ENCODE measurements around the gene KIAA0753. TPM values are rescaled to one million over a fixed set of nuclear protein-coding genes. Genes with fewer than 3 reads are reported as not detected.
A peak's percentile ranks its signal among the peaks of the same experiment; 100 is the strongest.
"Not testable (repeated sequence)": the region's sequence is repeated elsewhere in the genome, so short reads cannot be mapped to it uniquely, and the experiment has no call there.

Gene KIAA0753
- total RNA-seq, 2 donors from 2014 or later, result 37.2 to 50.1 TPM

- peaks cover 74% of the 10 kb centered on the region for H3K27me3 Mint-ChIP-seq (ENCODE audit: insufficient read depth)
- no peaks in the 10 kb centered on the region for H3K9me3 Mint-ChIP-seq
- peak overlapping the region; percentile 63 for H3K4me3 Mint-ChIP-seq
- no peak for TF ChIP-seq CTCF (conservative IDR thresholded peaks at IDR 0.05)
- H3K27ac Mint-ChIP-seq, result no peak overlapping the region
- H3K36me3 Mint-ChIP-seq (ENCODE audit: low read depth), result no peaks in the 10 kb centered on the region
- WGBS, 2 experiments (ENCODE audit: insufficient coverage in 1 of 2, insufficient read length in 1 of 2), result 82 to 93% methylated on average over 9 to 18 of the region's 18 CpGs
- Histone ChIP-seq H3K4me1 (ENCODE audit: control insufficient read depth, insufficient read depth, low read length) (no peaks in the 10 kb centered on the region), H3K27me3 (ENCODE audit: control insufficient read depth, insufficient read depth, low read length, poor library complexity, severe bottlenecking) (peaks cover 55% of the 10 kb centered on the region), H3K27ac (ENCODE audit: low read depth, low read length) (no peak overlapping the region), H3K4me3 (ENCODE audit: low read length) (peak overlapping the region; percentile 74), H3K9ac (ENCODE audit: extremely low read depth, low read length, poor library complexity, severe bottlenecking) (no peak overlapping the region), H3K9me3 (ENCODE audit: control insufficient read depth, low read length) (no peaks in the 10 kb centered on the region), H3K36me3 (ENCODE audit: control insufficient read depth, insufficient read depth, low read length) (no peaks in the 10 kb centered on the region)
- peaks cover 20% of the 10 kb centered on the region for H3K4me1 Mint-ChIP-seq
- no peak for DNase-seq
These were observed 17.2 kb upstream of the KIAA0753 start for GRCh38 chr17:6657633-6658287.

- not testable (repeated sequence) for H3K9me3 Mint-ChIP-seq; H3K36me3 ChIP-seq (ENCODE audit: control insufficient read depth, insufficient read depth, low read length); H3K27ac ChIP-seq (ENCODE audit: low read depth, low read length); H3K36me3 Mint-ChIP-seq (ENCODE audit: low read depth); H3K27ac Mint-ChIP-seq; H3K9me3 ChIP-seq (ENCODE audit: control insufficient read depth, low read length); H3K9ac ChIP-seq (ENCODE audit: extremely low read depth, low read length, poor library complexity, severe bottlenecking); H3K4me1 ChIP-seq (ENCODE audit: control insufficient read depth, insufficient read depth, low read length)
- DNase-seq, result peak; percentile 88
- Histone ChIP-seq H3K27me3 (ENCODE audit: control insufficient read depth, insufficient read depth, low read length, poor library complexity, severe bottlenecking) (peaks cover 55% of the 10 kb centered on the region), H3K4me3 (ENCODE audit: low read length) (peak overlapping the region; percentile 74)
- peak overlapping the region; percentile 63 for H3K4me3 Mint-ChIP-seq
- peaks cover 20% of the 10 kb centered on the region for H3K4me1 Mint-ChIP-seq
- peaks cover 81% of the 10 kb centered on the region for H3K27me3 Mint-ChIP-seq (ENCODE audit: insufficient read depth)
- 6 to 10% methylated on average over 9 to 31 of the region's 55 CpGs for WGBS, 2 experiments (ENCODE audit: insufficient coverage in 1 of 2, insufficient read length in 1 of 2)
These were observed 16.5 kb upstream of the KIAA0753 start for GRCh38 chr17:6656797-6657632.

- Mint-ChIP-seq H3K4me3 (peak overlapping the region; percentile 63), H3K27me3 (ENCODE audit: insufficient read depth) (peaks cover 76% of the 10 kb centered on the region), H3K4me1 (peaks cover 20% of the 10 kb centered on the region)
- not testable (repeated sequence) for H3K9ac ChIP-seq (ENCODE audit: extremely low read depth, low read length, poor library complexity, severe bottlenecking); H3K9me3 Mint-ChIP-seq; H3K36me3 ChIP-seq (ENCODE audit: control insufficient read depth, insufficient read depth, low read length); H3K9me3 ChIP-seq (ENCODE audit: control insufficient read depth, low read length); H3K4me1 ChIP-seq (ENCODE audit: control insufficient read depth, insufficient read depth, low read length); DNase-seq; H3K36me3 Mint-ChIP-seq (ENCODE audit: low read depth); H3K27ac ChIP-seq (ENCODE audit: low read depth, low read length); H3K27ac Mint-ChIP-seq
- 1% methylated on average over 19 of the region's 41 CpGs; no CpG with 5 or more reads in 1 of the 2 experiments for WGBS, 2 experiments (ENCODE audit: insufficient coverage in 1 of 2, insufficient read length in 1 of 2)
- peaks cover 48% of the 10 kb centered on the region for H3K27me3 ChIP-seq (ENCODE audit: control insufficient read depth, insufficient read depth, low read length, poor library complexity, severe bottlenecking)
- H3K4me3 ChIP-seq (ENCODE audit: low read length), result peak overlapping the region; percentile 98
These were observed 15.3 kb upstream of the KIAA0753 start for GRCh38 chr17:6655732-6656361.

All from endodermal cell (in vitro differentiated cells).